ENCODE results near the gene CFAP46. TPM values are rescaled to one million over a fixed set of nuclear protein-coding genes. Genes with fewer than 3 reads are reported as not detected.

CFAP46 gene
- total and polyA plus RNA-seq, 2 donors (not counting 1 experiment from before 2014, with no cell fraction given), result 0.07 TPM; not detected in 1

GRCh38 chr10:132808383-132809231 is 133.8 kb downstream of the CFAP46 start:
- Histone ChIP-seq H3K9ac (ENCODE audit: low read length) (no peak overlapping the region), H3K4me3 (ENCODE audit: control extremely low read depth in 1 of 5, extremely low read depth in 1 of 5, insufficient read depth in 1 of 5, low read depth in 2 of 5, low read length in 4 of 5) (no peak overlapping the region), H3K9me3 (ENCODE audit: control extremely low read depth in 1 of 3, control insufficient read depth in 2 of 3, insufficient read depth in 1 of 3, low read length in 2 of 3) (peaks cover 0 to under 1% (median 0%) of the 10 kb centered on the region in 3 donors), H2AFZ (ENCODE audit: insufficient read depth, low read depth, low read length, poor library complexity, severe bottlenecking) (no peak overlapping the region), H4K20me1 (ENCODE audit: control insufficient read depth, insufficient read depth, low read length, poor library complexity, severe bottlenecking) (no peaks in the 10 kb centered on the region), H3K27me3 (replicated peaks in 1 of 4; ENCODE audit: control extremely low read depth in 1 of 4, control insufficient read depth in 3 of 4, insufficient read depth in 4 of 4, low read length in 3 of 4) (no peaks in the 10 kb centered on the region), H3K79me2 (ENCODE audit: control insufficient read depth, insufficient read depth, low read length) (no peaks in the 10 kb centered on the region), H3K4me2 (replicated peaks; ENCODE audit: low read depth, low read length, poor library complexity, severe bottlenecking) (no peak overlapping the region), H3K36me3 (replicated peaks in 1 of 2; ENCODE audit: control extremely low read depth in 1 of 2, control insufficient read depth in 1 of 2, extremely low read depth in 1 of 2, insufficient read depth in 2 of 2, low read length in 1 of 2) (no peaks in the 10 kb centered on the region), H3K4me1 (ENCODE audit: control insufficient read depth in 2 of 2, insufficient read depth in 2 of 2, low read length in 2 of 2) (no peaks in the 10 kb centered on the region), H3K27ac (ENCODE audit: low read length in 2 of 2) (no peak overlapping the region)
- Mint-ChIP-seq H3K9me3 (ENCODE audit: insufficient read depth) (no peaks in the 10 kb centered on the region), H3K4me3 (no peak overlapping the region), H3K27ac (no peak overlapping the region), H3K27me3 (peaks cover 3% of the 10 kb centered on the region), H3K4me1 (no peaks in the 10 kb centered on the region)
- WGBS (ENCODE audit: insufficient coverage), result 73% methylated on average over 31 of the region's 42 CpGs
- ATAC-seq (ENCODE audit: low read depth) (no peak), DNase-seq (no peak)
- ChIA-PET POLR2A (no interaction called here), CTCF (no interaction called here)
- intact Hi-C loops (cut with micrococcal nuclease), result no loop called here
- TF ChIP-seq EZH2 (IDR thresholded peaks at IDR 0.05; ENCODE audit: borderline replicate concordance, insufficient read depth, low read depth, low read length, poor library complexity, severe bottlenecking), result no peak
- TF ChIP-seq, protein P1, sequence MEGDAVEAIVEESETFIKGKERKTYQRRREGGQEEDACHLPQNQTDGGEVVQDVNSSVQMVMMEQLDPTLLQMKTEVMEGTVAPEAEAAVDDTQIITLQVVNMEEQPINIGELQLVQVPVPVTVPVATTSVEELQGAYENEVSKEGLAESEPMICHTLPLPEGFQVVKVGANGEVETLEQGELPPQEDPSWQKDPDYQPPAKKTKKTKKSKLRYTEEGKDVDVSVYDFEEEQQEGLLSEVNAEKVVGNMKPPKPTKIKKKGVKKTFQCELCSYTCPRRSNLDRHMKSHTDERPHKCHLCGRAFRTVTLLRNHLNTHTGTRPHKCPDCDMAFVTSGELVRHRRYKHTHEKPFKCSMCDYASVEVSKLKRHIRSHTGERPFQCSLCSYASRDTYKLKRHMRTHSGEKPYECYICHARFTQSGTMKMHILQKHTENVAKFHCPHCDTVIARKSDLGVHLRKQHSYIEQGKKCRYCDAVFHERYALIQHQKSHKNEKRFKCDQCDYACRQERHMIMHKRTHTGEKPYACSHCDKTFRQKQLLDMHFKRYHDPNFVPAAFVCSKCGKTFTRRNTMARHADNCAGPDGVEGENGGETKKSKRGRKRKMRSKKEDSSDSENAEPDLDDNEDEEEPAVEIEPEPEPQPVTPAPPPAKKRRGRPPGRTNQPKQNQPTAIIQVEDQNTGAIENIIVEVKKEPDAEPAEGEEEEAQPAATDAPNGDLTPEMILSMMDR (IDR thresholded peaks at IDR 0.05), result no peak

DNA sequence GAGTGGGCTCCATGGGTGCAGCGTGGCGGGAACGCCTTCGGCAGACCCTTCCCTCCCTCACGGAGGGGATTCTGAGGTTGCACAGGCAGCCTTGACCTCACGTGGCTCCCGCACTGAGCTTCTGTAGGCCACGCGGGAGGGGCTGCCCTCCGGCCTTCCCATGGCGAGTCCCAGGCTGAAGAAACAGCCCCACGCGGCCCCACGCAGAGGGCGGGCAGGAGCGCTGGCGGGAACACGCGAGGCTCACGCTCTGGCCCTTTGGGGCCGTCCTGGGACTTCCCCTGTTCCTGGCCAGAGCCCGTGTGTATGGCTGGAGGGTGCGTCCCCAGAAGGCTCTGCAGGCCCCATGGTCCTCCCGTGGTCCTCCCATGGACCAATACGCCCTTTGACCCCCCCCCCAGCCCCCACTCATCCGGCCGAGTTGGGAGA is 134.7 kb downstream of the CFAP46 start:
- no peaks in the 10 kb centered on the region for H3K9me3 ChIP-seq (ENCODE audit: control extremely low read depth in 1 of 3, control insufficient read depth in 2 of 3, insufficient read depth in 1 of 3, low read length in 2 of 3)
- intact Hi-C loops (cut with micrococcal nuclease), result no loop called here
- H3K36me3 ChIP-seq (replicated peaks in 1 of 2; ENCODE audit: control extremely low read depth in 1 of 2, control insufficient read depth in 1 of 2, extremely low read depth in 1 of 2, insufficient read depth in 2 of 2, low read length in 1 of 2), result no peaks in the 10 kb centered on the region
- ATAC-seq (ENCODE audit: low read depth), result no peak
- H3K27ac ChIP-seq (ENCODE audit: low read length in 2 of 2), result no peak overlapping the region
- no peak overlapping the region for H3K4me3 Mint-ChIP-seq
- no peak overlapping the region for H3K9ac ChIP-seq (ENCODE audit: low read length)
- no peaks in the 10 kb centered on the region for H3K9me3 Mint-ChIP-seq (ENCODE audit: insufficient read depth)
- DNase-seq, result no peak
- no peaks in the 10 kb centered on the region for H3K79me2 ChIP-seq (ENCODE audit: control insufficient read depth, insufficient read depth, low read length)
- H3K27ac Mint-ChIP-seq, result no peak overlapping the region
- 94% methylated on average over 26 of the region's 27 CpGs for WGBS (ENCODE audit: insufficient coverage)
- H3K27me3 ChIP-seq (replicated peaks in 1 of 4; ENCODE audit: control extremely low read depth in 1 of 4, control insufficient read depth in 3 of 4, insufficient read depth in 4 of 4, low read length in 3 of 4), result no peaks in the 10 kb centered on the region
- POLR2A ChIA-PET, result no interaction called here
- no peak for TF ChIP-seq EZH2 (IDR thresholded peaks at IDR 0.05; ENCODE audit: borderline replicate concordance, insufficient read depth, low read depth, low read length, poor library complexity, severe bottlenecking)
- TF ChIP-seq, protein P1 (IDR thresholded peaks at IDR 0.05), result no peak
- no peaks in the 10 kb centered on the region for H4K20me1 ChIP-seq (ENCODE audit: control insufficient read depth, insufficient read depth, low read length, poor library complexity, severe bottlenecking)
- H3K4me1 ChIP-seq (ENCODE audit: control insufficient read depth in 2 of 2, insufficient read depth in 2 of 2, low read length in 2 of 2), result no peaks in the 10 kb centered on the region
- H3K4me2 ChIP-seq (replicated peaks; ENCODE audit: low read depth, low read length, poor library complexity, severe bottlenecking), result no peak overlapping the region
- peaks cover 6% of the 10 kb centered on the region for H3K27me3 Mint-ChIP-seq
- no peak overlapping the region for H2AFZ ChIP-seq (ENCODE audit: insufficient read depth, low read depth, low read length, poor library complexity, severe bottlenecking)
- CTCF ChIA-PET, result no interaction called here
- no peaks in the 10 kb centered on the region for H3K4me1 Mint-ChIP-seq
- no peak overlapping the region for H3K4me3 ChIP-seq (ENCODE audit: control extremely low read depth in 1 of 5, extremely low read depth in 1 of 5, insufficient read depth in 1 of 5, low read depth in 2 of 5, low read length in 4 of 5)
